Astrocyte (in vitro differentiated cells and primary cell): ENCODE results near the gene ARPC2. TPM values are rescaled to one million over a fixed set of nuclear protein-coding genes. Genes with fewer than 3 reads are reported as not detected.

Experiments
- DNase-seq: peaks from one replicate; pipeline ENCODE4 v3.0.0-alpha.2; 2010; ENCODE audit warnings: low read depth
- FAIRE-seq: peaks from 2 replicates; lab custom pipeline; 2011; peaks lifted over from hg19 to GRCh38; lab: Jason Lieb, UNC
- H2AFZ ChIP-seq: 2 replicates; pipeline ENCODE4 v1.6.0; 2012; ENCODE audit warnings: low read depth, low read length, inconsistent platforms
- H3K27ac ChIP-seq: 2 replicates; pipeline ENCODE4 v1.5.1; 2011; ENCODE audit warnings: low read depth, low read length, inconsistent platforms
- H3K27me3 ChIP-seq: 2 replicates; pipeline ENCODE4 v1.6.0; 2011; ENCODE audit warnings: low read length, inconsistent platforms; ENCODE audit not compliant: insufficient read depth
- H3K36me3 ChIP-seq: 2 replicates; pipeline ENCODE4 v1.5.1; 2011; ENCODE audit warnings: low read length, inconsistent platforms; ENCODE audit not compliant: insufficient read depth
- H3K4me1 ChIP-seq: 2 replicates; pipeline ENCODE4 v1.5.1; 2011; ENCODE audit warnings: low read length, inconsistent platforms; ENCODE audit not compliant: insufficient read depth
- H3K4me2 ChIP-seq: 2 replicates; pipeline ENCODE4 v1.6.0; 2012; ENCODE audit warnings: low read length, inconsistent platforms
- H3K4me3 ChIP-seq: 2 replicates; pipeline ENCODE4 v1.5.1; 2011; ENCODE audit warnings: low read depth, mild to moderate bottlenecking, low read length, inconsistent platforms; ENCODE audit not compliant: insufficient read depth
- H3K79me2 ChIP-seq: 2 replicates; pipeline ENCODE4 v1.6.0; 2012; ENCODE audit warnings: mild to moderate bottlenecking, low read length, inconsistent platforms; ENCODE audit not compliant: insufficient read depth
- H3K9ac ChIP-seq: 2 replicates; pipeline ENCODE4 v1.6.0; 2012; ENCODE audit warnings: mild to moderate bottlenecking, low read length, inconsistent platforms
- H3K9me3 ChIP-seq: 2 replicates; pipeline ENCODE4 v1.5.1; 2012; ENCODE audit warnings: low read depth, mild to moderate bottlenecking, low read length, inconsistent platforms; ENCODE audit not compliant: insufficient read depth
- H4K20me1 ChIP-seq: 2 replicates; pipeline ENCODE4 v1.6.0; 2012; ENCODE audit warnings: low read length, inconsistent platforms; ENCODE audit not compliant: insufficient read depth
- H3K27ac Mint-ChIP-seq: one replicate; pipeline ENCODE4 v1.8.0; 2021; ENCODE audit warnings: mild to moderate bottlenecking, mixed read lengths; ENCODE audit not compliant: unreplicated experiment
- H3K27me3 Mint-ChIP-seq: one replicate; pipeline ENCODE4 v1.8.0; 2021; ENCODE audit warnings: low read depth, mixed read lengths; ENCODE audit not compliant: unreplicated experiment
- H3K36me3 Mint-ChIP-seq: one replicate; pipeline ENCODE4 v1.8.0; 2021; ENCODE audit warnings: low read depth, mixed read lengths; ENCODE audit not compliant: unreplicated experiment
- H3K4me1 Mint-ChIP-seq: one replicate; pipeline ENCODE4 v1.8.0; 2021; ENCODE audit warnings: low read depth, mixed read lengths; ENCODE audit not compliant: unreplicated experiment
- H3K4me3 Mint-ChIP-seq: one replicate; pipeline ENCODE4 v1.8.0; 2021; ENCODE audit warnings: mild to moderate bottlenecking, moderate library complexity, mixed read lengths; ENCODE audit not compliant: unreplicated experiment
- H3K9me3 Mint-ChIP-seq: one replicate; pipeline ENCODE4 v1.8.0; 2021; ENCODE audit warnings: mild to moderate bottlenecking, mixed read lengths; ENCODE audit not compliant: unreplicated experiment
- EZH2 ChIP-seq: IDR thresholded peaks from 2 replicates; pipeline ENCODE4 v1.6.1; 2012; ENCODE audit warnings: mild to moderate bottlenecking, low read length, inconsistent platforms; ENCODE audit not compliant: insufficient read depth
- total RNA-seq: library from RNA; stranded (reverse); gene quantifications from 2 replicates; pipeline ENCODE4 v1.2.1, GENCODE V29; 2021
- TF ChIP-seq, protein P1 (sequence below): IDR thresholded peaks from 2 replicates; pipeline ENCODE4 v1.5.1; 2011; ENCODE audit warnings: low read depth, mild to moderate bottlenecking, inconsistent platforms, low read length, moderate library complexity; ENCODE audit not compliant: insufficient read depth

The ARPC2 gene
- total RNA-seq, 1 donor from 2014 or later = 535 TPM

DNA sequence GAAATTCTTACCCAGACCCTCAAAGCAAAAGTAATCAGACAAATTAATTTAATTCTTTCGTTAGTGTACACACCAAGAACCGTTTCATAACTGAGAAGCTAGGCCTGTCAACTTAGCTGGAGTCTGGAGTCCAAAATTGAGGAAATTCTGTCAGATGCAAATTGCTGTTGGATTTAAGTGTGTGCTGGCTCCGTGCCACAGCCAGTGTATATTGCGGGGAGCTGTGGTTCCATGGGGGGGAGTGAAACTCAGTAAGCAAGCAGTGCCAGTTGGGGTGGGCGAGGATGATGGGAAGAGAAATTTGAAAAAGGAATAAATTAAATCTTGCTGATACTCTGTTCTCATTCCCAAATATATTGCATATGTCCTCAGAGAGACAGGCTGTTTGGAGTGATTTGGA lies 4.0 kb downstream of the ARPC2 start:
- Mint-ChIP-seq H3K27me3 (no peaks in the 10 kb centered on the region), H3K4me1 (peaks cover 55% of the 10 kb centered on the region), H3K36me3 (peaks cover 10% of the 10 kb centered on the region), H3K4me3 (peak overlapping the region; percentile 90), H3K27ac (no peak overlapping the region), H3K9me3 (no peaks in the 10 kb centered on the region)
- DNase-seq (no peak), FAIRE-seq (no peak)
- peak overlapping the region; percentile 55 for H3K4me3 ChIP-seq
- H4K20me1 ChIP-seq = peaks cover 85% of the 10 kb centered on the region
- H3K4me1 ChIP-seq = peaks cover 47% of the 10 kb centered on the region
- peaks cover 46% of the 10 kb centered on the region for H3K36me3 ChIP-seq
- H3K27ac ChIP-seq = no peak overlapping the region
- no peaks in the 10 kb centered on the region for H3K9me3 ChIP-seq
- H3K9ac ChIP-seq = no peak overlapping the region
- H3K27me3 ChIP-seq = no peaks in the 10 kb centered on the region
- no peak for TF ChIP-seq EZH2
- TF ChIP-seq, protein P1, sequence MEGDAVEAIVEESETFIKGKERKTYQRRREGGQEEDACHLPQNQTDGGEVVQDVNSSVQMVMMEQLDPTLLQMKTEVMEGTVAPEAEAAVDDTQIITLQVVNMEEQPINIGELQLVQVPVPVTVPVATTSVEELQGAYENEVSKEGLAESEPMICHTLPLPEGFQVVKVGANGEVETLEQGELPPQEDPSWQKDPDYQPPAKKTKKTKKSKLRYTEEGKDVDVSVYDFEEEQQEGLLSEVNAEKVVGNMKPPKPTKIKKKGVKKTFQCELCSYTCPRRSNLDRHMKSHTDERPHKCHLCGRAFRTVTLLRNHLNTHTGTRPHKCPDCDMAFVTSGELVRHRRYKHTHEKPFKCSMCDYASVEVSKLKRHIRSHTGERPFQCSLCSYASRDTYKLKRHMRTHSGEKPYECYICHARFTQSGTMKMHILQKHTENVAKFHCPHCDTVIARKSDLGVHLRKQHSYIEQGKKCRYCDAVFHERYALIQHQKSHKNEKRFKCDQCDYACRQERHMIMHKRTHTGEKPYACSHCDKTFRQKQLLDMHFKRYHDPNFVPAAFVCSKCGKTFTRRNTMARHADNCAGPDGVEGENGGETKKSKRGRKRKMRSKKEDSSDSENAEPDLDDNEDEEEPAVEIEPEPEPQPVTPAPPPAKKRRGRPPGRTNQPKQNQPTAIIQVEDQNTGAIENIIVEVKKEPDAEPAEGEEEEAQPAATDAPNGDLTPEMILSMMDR = no peak
- H3K4me2 ChIP-seq = peak overlapping the region; percentile 95
- H3K79me2 ChIP-seq = peaks cover 97% of the 10 kb centered on the region
- H2AFZ ChIP-seq = no peak overlapping the region

DNA sequence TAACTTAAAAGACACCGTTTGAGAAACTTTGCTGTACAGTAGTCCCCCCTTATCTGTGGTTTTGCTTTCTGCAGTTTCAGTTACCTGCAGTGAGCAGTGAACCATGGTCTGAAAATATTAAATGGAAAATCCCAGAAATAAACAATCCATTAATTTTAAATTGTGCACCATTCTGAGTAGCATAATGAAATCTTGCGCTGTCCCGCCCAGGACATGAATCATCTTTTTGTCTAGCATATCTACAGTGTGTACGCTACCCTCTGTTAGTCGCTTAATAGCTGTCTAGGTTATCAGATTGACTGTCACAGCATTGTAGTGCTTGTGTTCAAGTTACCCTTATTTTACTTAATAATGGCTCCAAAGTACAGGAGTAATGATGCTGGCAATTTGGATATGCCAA lies 6.1 kb downstream of the ARPC2 start:
- H3K4me2 ChIP-seq = peak overlapping the region; percentile 60
- H2AFZ ChIP-seq = no peak overlapping the region
- H3K4me1 Mint-ChIP-seq = peaks cover 64% of the 10 kb centered on the region
- DNase-seq (no peak), FAIRE-seq (no peak)
- no peaks in the 10 kb centered on the region for H3K27me3 ChIP-seq
- H3K4me1 ChIP-seq = peaks cover 47% of the 10 kb centered on the region
- H3K79me2 ChIP-seq = peaks cover 95% of the 10 kb centered on the region
- H3K36me3 ChIP-seq = peaks cover 57% of the 10 kb centered on the region
- H3K9me3 ChIP-seq = no peaks in the 10 kb centered on the region
- no peaks in the 10 kb centered on the region for H3K27me3 Mint-ChIP-seq
- no peak for TF ChIP-seq EZH2
- TF ChIP-seq, protein P1 = no peak
- peaks cover 18% of the 10 kb centered on the region for H3K36me3 Mint-ChIP-seq
- H3K4me3 Mint-ChIP-seq = no peak overlapping the region
- no peak overlapping the region for H3K4me3 ChIP-seq
- H3K9me3 Mint-ChIP-seq = no peaks in the 10 kb centered on the region
- peaks cover 85% of the 10 kb centered on the region for H4K20me1 ChIP-seq
- peak overlapping the region; percentile 7 for H3K9ac ChIP-seq
- no peak overlapping the region for H3K27ac ChIP-seq
- peak overlapping the region; percentile 58 for H3K27ac Mint-ChIP-seq

GRCh38 chr2:218224186-218224585 lies 7.2 kb downstream of the ARPC2 start:
- peak overlapping the region; percentile 2 for H3K4me3 Mint-ChIP-seq
- Histone ChIP-seq H3K9ac (no peak overlapping the region), H3K4me1 (peaks cover 52% of the 10 kb centered on the region), H3K27me3 (no peaks in the 10 kb centered on the region), H3K4me3 (no peak overlapping the region), H4K20me1 (peaks cover 74% of the 10 kb centered on the region), H3K4me2 (no peak overlapping the region), H3K27ac (no peak overlapping the region), H3K36me3 (peaks cover 63% of the 10 kb centered on the region), H2AFZ (no peak overlapping the region), H3K9me3 (no peaks in the 10 kb centered on the region), H3K79me2 (peaks cover 84% of the 10 kb centered on the region)
- peaks cover 74% of the 10 kb centered on the region for H3K4me1 Mint-ChIP-seq
- peaks cover 23% of the 10 kb centered on the region for H3K36me3 Mint-ChIP-seq
- H3K27me3 Mint-ChIP-seq = no peaks in the 10 kb centered on the region
- no peaks in the 10 kb centered on the region for H3K9me3 Mint-ChIP-seq
- DNase-seq (no peak), FAIRE-seq (no peak)
- peak overlapping the region; percentile 15 for H3K27ac Mint-ChIP-seq
- TF ChIP-seq, protein P1 = no peak
- no peak for TF ChIP-seq EZH2
